GM20431 (cell line): Measurements from ENCODE around the gene LAG3.

ENCODE experiments used
- in situ Hi-C: fragments of 300-500 bp; cut with MseI, MboI; formaldehyde crosslinking; loops from one replicate; pipeline ENCODE4 v1.15.0; 2020; ENCODE audit warnings: low sequenced_read_pairs; ENCODE audit not compliant: unreplicated experiment

The LAG3 gene

DNA sequence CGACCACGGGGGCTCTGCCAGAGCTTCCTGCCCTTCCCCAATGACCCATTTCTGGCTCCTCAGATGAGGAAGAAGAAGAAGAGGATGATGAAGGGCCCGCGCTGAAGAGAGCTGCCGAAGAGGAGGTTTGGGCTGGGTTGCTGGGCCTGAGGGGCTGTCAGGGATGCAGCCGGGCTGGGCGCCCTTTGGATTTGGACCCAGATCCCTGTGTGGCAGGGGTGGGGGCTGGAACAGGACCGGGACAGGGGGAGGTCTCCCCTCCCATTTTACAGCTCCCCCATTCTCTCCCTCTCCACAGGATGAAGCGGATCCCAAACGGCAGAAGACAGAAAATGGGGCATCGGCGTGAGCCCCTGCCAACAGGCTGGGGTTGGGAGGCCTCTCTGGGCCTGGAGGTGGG lies 2.2 kb upstream of the LAG3 start:
- in situ Hi-C loops = no loop called here

DNA sequence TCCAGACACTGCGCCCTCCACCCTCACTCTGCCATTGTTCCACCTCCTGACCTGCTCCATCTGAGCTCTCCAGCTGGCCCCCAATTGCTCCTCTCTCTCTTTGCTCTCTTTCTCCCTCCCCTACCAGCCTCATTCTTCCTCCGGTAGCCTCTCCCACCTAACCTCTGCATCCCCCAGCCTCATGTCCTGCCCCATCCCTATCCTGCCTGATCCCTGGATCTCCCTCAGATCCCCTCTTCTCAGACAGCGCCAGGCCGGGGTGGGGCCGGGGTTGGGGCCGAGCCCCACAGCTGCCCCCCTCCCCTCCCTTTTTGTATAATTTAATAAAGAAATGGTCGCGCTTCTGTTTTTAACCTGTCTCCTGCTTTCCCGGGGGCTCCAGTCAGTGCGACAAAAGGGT lies 1.7 kb upstream of the LAG3 start:
- in situ Hi-C loops = no loop called here

DNA sequence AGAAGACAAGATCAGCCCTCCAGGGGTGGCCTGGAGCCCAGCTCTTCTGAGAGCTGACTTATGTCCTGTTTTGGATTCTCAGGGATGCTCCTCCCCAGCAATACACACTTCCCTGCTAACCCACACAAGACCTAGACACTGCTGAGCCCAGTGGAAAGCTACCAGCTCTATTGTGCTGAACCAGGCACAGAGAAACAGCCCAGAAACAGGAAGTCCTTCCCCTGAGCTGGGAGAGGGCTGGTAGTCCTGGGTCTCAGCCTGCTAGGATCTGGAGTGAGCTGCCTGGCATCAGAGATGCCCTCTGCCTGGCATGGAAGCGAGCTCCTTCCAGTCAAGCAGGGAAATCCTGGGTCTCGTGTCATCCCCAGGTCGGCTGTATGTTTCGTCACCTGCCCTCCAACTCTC lies 1.2 kb upstream of the LAG3 start:
- in situ Hi-C loops = no loop called here

DNA sequence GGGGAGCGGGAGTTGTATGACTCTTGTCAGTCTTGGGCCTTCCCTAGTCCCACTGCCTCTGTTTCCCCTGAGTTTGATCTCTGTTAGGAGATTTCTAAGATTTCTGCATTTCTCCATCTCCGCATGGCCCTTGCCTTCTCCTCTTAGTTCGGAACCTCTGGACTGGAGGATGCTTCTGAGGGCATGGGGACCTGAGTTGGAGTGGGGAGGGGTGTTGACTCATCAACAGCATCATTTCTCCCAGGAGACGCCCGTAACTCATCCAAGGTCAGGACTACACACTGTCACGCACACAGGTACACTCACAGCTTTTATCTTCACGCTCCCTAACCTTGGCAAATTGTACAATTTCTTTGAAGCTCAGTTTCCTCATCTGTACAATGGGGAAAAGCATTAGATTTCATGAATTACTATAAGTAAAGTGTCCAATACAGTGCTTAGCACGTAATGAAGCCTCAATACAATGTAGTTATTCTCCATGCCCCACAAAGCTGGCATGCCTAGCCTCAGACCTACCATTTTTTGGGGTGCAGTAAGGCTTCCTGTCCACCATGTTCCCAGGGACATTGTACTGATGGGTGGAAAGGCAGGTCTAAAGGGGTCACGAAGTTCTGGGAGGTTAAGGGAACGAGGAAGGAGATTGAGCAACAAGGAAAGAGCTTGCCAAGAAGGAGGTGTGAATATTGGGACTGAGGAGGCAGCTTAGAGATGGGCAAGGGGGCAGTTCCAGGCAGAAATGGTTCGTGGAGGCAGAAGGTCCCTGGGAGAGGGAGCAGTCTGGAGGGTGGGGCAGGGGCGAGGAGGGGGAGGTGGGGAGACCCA lies 600 bp upstream of the LAG3 start:
- in situ Hi-C loops = no loop called here

DNA sequence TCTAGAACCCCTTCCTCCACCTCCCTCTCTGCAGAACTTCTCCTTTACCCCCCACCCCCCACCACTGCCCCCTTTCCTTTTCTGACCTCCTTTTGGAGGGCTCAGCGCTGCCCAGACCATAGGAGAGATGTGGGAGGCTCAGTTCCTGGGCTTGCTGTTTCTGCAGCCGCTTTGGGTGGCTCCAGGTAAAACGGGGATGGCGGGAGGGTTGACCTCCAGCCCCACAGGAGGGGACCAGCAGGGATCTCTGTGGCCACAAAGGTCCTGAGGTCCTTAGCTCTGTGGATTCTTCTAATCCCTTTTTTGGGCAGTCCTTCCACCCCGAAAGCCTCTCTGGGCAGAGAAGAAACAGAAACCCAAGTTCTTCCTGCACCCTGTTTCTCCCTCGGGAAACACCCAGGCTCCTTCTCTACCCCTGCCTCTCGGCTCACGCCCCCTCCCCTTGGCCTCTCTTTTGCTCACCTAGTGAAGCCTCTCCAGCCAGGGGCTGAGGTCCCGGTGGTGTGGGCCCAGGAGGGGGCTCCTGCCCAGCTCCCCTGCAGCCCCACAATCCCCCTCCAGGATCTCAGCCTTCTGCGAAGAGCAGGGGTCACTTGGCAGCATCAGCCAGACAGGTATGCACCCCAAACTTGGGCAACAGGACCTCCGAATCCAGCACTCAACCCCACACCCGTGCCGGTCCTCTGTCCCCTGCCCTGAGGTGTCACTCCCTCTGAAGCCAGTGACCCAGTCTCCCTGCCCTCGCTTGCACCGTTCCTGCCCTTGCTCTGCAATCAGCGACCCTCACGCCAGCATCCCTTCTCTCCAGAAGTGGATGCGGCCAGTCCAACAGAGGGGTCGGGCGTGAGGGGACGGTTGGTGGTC lies 638 bp downstream of the LAG3 start:
- in situ Hi-C loops = no loop called here

DNA sequence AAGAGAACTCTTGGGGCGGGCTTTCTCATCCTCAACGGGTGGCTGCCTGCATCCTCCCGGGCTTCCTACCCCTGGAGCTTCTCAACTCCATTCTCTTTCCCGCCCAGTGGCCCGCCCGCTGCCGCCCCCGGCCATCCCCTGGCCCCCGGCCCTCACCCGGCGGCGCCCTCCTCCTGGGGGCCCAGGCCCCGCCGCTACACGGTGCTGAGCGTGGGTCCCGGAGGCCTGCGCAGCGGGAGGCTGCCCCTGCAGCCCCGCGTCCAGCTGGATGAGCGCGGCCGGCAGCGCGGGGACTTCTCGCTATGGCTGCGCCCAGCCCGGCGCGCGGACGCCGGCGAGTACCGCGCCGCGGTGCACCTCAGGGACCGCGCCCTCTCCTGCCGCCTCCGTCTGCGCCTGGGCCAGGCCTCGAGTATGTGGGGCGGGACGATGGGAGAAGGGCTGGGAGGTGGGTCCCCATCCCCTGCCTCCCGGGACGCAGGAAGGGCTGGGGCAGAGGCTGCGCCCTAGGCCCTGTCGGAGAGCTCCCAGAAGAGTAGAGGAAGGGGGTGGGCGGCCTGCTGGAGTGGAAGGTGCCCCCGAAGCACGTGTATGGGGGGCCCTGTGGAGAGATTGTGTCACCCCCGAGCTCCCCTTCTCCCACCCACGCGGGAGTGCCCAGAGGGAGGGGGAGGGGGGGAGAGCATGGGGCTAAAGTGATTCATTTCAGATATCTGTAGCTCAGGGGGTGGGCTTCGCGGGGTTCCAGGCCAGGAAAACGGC lies 1.5 kb downstream of the LAG3 start:
- in situ Hi-C loops = no loop called here

DNA sequence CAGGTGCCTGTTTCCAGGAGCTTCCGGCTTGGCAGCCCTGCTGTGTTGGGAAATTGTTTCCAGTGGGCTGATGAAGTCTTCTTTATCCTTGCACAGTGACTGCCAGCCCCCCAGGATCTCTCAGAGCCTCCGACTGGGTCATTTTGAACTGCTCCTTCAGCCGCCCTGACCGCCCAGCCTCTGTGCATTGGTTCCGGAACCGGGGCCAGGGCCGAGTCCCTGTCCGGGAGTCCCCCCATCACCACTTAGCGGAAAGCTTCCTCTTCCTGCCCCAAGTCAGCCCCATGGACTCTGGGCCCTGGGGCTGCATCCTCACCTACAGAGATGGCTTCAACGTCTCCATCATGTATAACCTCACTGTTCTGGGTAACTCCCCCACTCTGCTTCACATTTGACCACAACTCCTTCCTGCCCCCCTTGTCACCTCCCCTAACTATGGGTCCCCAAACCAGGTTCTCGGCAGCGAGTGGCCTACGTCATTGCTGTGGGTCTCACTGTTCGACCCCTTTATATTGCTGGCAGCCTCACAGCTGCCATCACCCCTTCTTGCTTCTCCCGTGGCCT lies 2.3 kb downstream of the LAG3 start:
- in situ Hi-C loops = no loop called here

DNA sequence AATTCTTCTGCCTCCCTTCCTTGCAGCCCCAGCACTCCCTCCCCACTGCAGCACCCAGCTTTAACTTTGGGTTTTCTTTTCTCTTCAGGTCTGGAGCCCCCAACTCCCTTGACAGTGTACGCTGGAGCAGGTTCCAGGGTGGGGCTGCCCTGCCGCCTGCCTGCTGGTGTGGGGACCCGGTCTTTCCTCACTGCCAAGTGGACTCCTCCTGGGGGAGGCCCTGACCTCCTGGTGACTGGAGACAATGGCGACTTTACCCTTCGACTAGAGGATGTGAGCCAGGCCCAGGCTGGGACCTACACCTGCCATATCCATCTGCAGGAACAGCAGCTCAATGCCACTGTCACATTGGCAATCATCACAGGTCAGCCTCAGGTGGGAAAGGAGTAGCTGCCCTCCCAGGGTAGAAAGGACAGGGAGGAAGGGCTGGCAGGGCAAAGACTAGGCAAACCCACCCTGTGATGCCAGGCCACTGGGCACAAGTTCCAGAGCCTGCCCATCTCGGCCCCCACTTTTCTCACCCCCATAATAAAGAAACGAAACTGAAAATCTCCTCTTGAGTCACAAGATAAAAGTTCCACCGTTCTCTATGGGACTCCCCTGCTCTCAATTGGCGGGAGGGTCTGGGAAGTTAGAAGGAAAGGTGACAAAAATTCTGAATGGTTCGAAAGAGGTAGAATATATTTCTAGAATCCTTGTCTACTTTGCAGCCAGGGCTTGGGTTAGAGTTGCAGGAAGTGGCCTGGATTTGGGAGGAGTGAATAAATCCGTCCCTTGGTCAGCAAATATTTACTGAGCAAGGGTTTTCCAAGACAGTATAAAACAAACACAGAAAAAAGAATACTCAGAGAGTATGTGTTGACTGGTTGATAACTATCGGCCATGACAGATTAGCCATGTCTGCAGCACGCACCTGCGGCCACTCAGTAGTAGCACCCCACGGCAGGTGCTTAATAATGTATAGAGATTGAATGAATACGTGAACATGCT lies 3.2 kb downstream of the LAG3 start:
- in situ Hi-C loops = no loop called here

DNA sequence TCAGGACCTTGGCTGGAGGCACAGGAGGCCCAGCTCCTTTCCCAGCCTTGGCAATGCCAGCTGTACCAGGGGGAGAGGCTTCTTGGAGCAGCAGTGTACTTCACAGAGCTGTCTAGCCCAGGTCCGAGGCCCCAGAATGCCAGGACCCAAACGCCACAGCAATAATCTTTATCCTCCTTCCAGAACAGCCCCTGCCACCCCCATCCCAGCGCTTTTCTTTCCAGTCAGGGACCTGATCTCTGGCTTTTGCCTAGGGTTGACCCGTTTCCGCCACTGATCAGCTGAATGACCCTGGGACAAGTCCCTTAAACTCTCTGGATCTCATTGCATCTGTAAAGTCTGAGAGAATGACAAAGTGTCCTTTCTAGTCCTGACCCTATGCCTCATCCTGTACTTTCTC lies 5.1 kb downstream of the LAG3 start:
- in situ Hi-C loops = no loop called here

DNA sequence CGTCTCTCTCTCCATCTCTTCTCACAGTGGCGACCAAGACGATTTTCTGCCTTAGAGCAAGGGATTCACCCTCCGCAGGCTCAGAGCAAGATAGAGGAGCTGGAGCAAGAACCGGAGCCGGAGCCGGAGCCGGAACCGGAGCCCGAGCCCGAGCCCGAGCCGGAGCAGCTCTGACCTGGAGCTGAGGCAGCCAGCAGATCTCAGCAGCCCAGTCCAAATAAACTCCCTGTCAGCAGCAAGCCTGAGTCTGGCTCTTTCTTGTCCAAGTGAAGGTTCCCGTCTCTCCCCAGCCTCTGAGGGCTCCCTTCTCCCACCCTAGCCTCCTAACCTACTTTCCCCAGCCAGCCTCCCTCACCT lies 5.9 kb downstream of the LAG3 start:
- in situ Hi-C loops = no loop called here

DNA sequence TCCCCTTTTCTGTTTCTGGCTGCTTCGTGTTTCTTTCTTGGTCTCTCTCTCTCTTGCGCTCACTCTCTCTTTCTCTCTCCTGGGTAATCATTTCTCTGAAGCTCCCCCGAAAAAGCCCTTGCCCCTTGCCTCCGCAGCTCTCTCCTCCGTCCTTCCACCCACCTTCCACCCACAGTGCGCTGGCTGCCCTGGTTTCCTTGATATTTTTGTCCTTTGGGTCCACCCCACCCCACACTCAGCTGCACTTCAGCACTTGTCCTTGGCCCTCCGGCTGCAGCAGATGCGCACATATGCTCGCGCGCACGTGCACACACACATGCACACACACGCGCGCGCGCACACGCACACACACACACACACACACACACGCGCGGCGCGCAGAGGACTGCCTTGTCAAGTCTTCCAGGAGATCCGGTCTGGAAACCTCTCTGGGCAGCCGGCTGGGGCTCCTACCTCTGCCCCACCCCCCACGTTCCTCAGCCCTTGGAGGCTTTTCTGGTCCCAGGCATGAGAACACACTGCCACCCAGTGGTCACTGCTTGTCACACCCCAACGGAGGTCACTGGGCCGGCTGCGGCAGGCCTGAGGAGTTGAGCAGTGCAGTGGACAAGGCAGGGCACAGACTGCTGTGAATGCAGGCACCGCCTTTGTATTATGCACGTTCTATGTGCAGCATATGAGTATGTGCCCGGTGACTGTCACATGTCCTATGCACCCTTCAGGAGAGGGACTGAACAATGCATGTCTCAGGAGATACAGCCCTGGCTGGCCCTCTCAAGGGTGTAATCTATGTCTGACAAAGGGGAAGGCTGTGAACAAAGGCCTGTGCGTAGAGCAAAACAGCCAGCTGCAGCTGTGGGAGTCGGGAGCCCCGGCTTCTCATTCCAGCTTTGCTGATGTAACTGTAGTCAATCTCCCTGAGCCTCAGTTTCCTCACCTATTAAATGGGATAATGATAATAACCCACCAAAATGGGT lies 6.5 kb downstream of the LAG3 start:
- in situ Hi-C loops = no loop called here

DNA sequence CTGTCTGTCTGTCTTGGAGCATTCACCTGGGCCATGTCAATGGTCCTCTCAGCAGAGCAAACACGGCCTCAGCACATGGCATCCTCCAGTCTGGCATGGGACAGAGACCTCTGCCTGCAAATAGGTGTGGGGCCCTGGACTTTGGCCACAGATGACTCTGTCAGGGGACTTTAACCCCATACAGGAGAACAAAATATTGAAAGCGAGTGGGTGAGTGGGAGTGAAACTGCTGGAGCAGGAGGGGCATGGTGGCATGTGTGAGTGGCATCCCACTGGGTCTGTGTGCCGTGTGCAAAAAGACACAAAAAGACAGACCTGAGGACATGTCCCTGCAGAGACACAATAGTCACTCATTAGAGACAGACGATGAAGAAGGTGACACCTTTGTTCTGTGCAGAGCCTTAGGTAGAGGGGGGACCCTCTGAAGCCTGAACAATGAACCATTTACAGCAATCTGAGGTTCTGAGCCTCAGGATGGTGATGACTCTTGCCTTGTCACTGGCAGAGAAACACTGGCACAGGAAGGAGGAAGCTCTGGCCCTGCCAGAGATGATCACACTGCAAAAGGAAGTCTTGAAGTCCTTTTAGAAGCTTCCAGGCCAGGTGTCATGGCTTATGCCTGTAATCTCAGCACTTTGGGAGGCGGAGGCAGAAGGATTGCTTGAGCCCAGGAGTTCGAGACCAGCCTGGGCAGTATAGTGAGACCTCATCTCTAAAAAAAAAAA lies 7.5 kb downstream of the LAG3 start:
- in situ Hi-C loops = no loop called here

DNA sequence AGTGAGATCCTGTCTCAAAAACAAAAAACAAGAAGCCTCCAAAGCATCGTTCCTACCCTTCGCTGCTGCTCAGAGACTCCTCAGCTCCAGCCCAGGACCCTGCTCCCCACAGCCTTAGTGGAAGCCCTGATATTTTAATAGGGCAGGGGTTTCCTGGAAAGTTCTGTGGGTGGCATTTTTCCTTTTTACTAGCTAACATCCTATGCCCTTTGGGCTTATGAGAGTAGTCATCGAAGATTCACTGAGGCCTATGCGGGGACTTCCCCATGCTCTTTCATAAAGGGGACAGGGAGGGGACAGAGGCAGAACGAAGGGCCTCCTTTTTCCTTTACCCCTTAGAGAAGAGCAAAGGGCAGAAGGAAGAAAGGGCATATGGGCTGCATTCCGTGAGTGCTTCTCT lies 8.3 kb downstream of the LAG3 start:
- in situ Hi-C loops = no loop called here

DNA sequence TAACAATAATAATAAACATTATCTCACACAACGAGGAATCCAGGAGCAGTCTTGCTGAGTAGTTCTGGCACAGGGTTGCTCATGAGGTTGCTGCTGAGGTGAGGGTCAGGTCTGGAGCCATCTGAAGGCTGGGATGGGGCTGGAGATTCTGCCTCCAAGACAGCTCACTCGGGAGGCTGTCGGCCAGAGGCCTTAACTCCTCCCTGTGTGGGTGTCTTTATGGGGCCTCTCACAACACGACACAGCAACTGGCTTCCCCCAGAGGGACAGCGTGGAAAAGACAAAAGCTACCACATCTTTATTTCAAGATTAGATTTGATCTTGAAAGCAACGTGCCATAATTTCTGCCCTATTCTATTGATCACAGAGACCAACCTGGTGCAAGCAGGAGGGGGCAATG lies 9.8 kb downstream of the LAG3 start:
- in situ Hi-C loops = no loop called here

DNA sequence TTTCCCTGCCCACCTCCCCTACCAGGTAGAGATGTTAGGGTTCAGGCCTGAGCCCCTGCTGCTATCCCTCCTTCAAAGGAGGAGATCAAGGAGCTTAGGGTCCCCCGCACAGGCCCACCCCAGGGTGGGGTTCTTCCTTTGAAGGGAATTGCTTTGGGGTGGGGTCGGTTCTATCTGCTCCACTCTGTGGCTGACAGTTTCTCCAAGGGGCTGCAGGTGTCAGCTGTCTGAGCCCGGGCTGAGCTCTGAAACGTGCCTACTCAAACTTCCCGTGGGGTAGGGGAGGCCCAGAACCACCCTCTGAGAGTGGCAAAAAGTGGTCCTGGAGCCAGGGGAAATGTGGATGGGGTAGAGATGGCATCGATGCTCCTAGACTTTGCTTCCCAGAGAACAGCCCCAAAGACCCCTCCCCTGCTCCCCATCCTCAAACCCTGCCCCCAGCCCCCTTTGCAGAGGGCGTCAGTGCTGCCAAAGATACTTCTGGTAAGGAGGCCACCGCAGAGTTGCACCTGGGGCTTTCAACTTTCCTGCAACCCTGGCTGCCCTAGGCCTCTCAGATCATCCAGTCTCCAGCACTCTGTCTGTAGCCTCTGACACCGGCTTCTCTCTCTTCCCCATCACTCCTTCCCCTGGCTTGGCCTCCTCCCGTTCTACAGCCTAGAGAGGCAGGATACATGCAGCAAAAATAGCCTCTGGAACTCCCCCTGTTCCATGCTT lies 10.7 kb downstream of the LAG3 start:
- in situ Hi-C loops = no loop called here

DNA sequence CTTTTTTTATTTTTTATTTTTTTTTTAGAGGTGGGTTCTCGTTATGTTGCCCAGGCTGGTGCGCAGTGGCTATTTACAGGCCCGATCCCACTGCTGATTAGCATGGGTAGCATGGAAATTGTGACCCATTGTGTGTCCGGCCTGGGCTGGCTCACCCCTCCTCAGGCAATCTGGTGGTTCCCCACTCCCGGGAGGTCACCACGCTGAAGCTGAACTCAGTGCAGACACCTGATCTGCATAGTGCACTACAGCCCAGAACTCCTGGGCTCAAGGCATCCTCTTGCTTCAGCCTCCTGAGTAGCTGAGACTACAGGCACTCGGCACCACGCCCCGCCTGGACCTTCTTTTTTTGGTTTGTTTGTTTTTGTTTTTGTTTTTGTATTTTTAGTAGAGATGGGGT lies 11.5 kb downstream of the LAG3 start:
- in situ Hi-C loops = no loop called here

DNA sequence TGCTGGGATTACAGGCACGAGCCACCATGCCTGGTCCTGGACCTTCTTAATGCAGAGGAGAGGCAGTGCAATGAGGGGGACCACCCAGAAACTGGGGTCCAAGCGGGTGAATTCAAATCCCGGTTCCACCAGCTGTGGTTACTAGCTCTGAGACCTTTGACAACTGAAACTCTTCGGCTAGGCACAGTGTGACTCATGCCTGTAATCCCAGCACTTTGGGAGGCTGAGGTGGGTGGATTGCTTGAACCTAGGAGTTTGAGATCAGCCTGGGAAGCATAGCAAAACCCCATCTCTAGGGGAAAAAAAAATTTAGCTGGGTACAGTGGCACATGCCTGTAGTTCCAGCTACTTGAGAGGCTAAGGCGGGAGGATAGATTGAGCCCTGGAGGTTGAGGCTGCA lies 12.0 kb downstream of the LAG3 start:
- in situ Hi-C loops = no loop called here
